ENCODE data around the gene ZFP57. TPM values are rescaled to one million over a fixed set of nuclear protein-coding genes. Genes with fewer than 3 reads are reported as not detected.
"Not testable (repeated sequence)": the region's sequence is repeated elsewhere in the genome, so short reads cannot be mapped to it uniquely, and the experiment has no call there.

ZFP57 gene
- total and polyA plus RNA-seq, 8 donors = 0.08 TPM; not detected in 7

- Histone ChIP-seq H3K4me3 (no peak overlapping the region), H3K27me3 (peaks cover 0 to 14% (median 10%) of the 10 kb centered on the region in 3 donors), H3K9me3 (no peaks in the 10 kb centered on the region), H3K36me3 (no peaks in the 10 kb centered on the region), H3K27ac (no peak overlapping the region), H3K4me1 (peaks cover 0 to 6% (median 0%) of the 10 kb centered on the region in 4 donors)
- TF ChIP-seq CTCF (IDR thresholded peaks at IDR 0.05) (no peak), EP300 (IDR thresholded peaks at IDR 0.05) (no peak), POLR2AphosphoS5 (IDR thresholded peaks at IDR 0.05) (no peak), POLR2A (IDR thresholded peaks at IDR 0.05) (no peak)
- intact Hi-C loops (cut with DNase I; ENCODE audit: low total_unique reads) = no loop called here
- DNase-seq = no peak
- 15 to 44% (median 28%) methylated on average over 2 of the region's 2 CpGs for WGBS, 5 donors
Observed at GRCh38 chr6:29676981-29677601, 3.9 kb downstream of the ZFP57 start.

- no peak overlapping the region for H3K27ac ChIP-seq
- 42 to 100% (median 88%) methylated on average over 1 of the region's 1 CpG for WGBS, 5 donors
Observed at GRCh38 chr6:29675561-29675960, 5.4 kb downstream of the ZFP57 start.

GRCh38 chr6:29674008-29674407 is 6.9 kb downstream of the ZFP57 start:
- no peak overlapping the region for H3K27ac ChIP-seq
- H3K4me1 ChIP-seq = peaks cover 0 to 6% (median 0%) of the 10 kb centered on the region in 4 donors
- H3K9me3 ChIP-seq = no peaks in the 10 kb centered on the region
- H3K36me3 ChIP-seq = no peaks in the 10 kb centered on the region
- H3K4me3 ChIP-seq = no peak overlapping the region
- peaks cover 0 to 24% (median 0%) of the 10 kb centered on the region in 3 donors for H3K27me3 ChIP-seq
- intact Hi-C loops (cut with DNase I; ENCODE audit: low total_unique reads) = no loop called here
- TF ChIP-seq CTCF (IDR thresholded peaks at IDR 0.05) = no peak
- TF ChIP-seq EP300 (IDR thresholded peaks at IDR 0.05) = no peak
- no peak for TF ChIP-seq POLR2AphosphoS5 (IDR thresholded peaks at IDR 0.05)
- TF ChIP-seq POLR2A (IDR thresholded peaks at IDR 0.05) = no peak
- WGBS, 5 donors = 88 to 96% (median 93%) methylated on average over 5 of the region's 5 CpGs
- no peak for DNase-seq

More at GRCh38 chr6:29675561-29675960, 5.4 kb downstream of the ZFP57 start:
- DNase-seq = no peak
- Histone ChIP-seq H3K36me3 (no peaks in the 10 kb centered on the region), H3K9me3 (no peaks in the 10 kb centered on the region), H3K4me3 (no peak overlapping the region), H3K27me3 (peaks cover 0 to 21% (median 4%) of the 10 kb centered on the region in 3 donors), H3K4me1 (peaks cover 0 to 6% (median 0%) of the 10 kb centered on the region in 4 donors)
- intact Hi-C loops (cut with DNase I; ENCODE audit: low total_unique reads) = no loop called here
- TF ChIP-seq POLR2AphosphoS5 (IDR thresholded peaks at IDR 0.05) (no peak), EP300 (IDR thresholded peaks at IDR 0.05) (no peak), CTCF (IDR thresholded peaks at IDR 0.05) (no peak), POLR2A (IDR thresholded peaks at IDR 0.05) (no peak)

GRCh38 chr6:29673161-29673560 is 7.8 kb downstream of the ZFP57 start:
- WGBS, 5 donors = 89 to 98% (median 96%) methylated on average over 11 to 12 of the region's 12 CpGs
- peaks cover 0 to 6% (median 0%) of the 10 kb centered on the region in 4 donors for H3K4me1 ChIP-seq
- no peaks in the 10 kb centered on the region for H3K9me3 ChIP-seq
- H3K27me3 ChIP-seq = peaks cover 0 to 24% (median 0%) of the 10 kb centered on the region in 3 donors
- TF ChIP-seq EP300 (IDR thresholded peaks at IDR 0.05) = no peak
- H3K36me3 ChIP-seq = no peaks in the 10 kb centered on the region
- no peak for DNase-seq
- no peak overlapping the region for H3K27ac ChIP-seq
- intact Hi-C loops (cut with DNase I; ENCODE audit: low total_unique reads) = no loop called here
- no peak overlapping the region for H3K4me3 ChIP-seq

- DNase-seq; H3K27ac ChIP-seq; intact Hi-C loops (cut with DNase I; ENCODE audit: low total_unique reads); H3K36me3 ChIP-seq; H3K4me3 ChIP-seq; H3K9me3 ChIP-seq; H3K4me1 ChIP-seq: not testable (repeated sequence)
- WGBS, 5 donors = 83 to 93% (median 91%) methylated on average over 5 of the region's 5 CpGs
- peaks cover 0 to 24% (median 0%) of the 10 kb centered on the region in 3 donors for H3K27me3 ChIP-seq
Observed at GRCh38 chr6:29672116-29672515, 8.8 kb downstream of the ZFP57 start.
